Measurements from ENCODE around the gene BRAF. TPM values are rescaled to one million over a fixed set of nuclear protein-coding genes. Genes with fewer than 3 reads are reported as not detected.
"Not testable (repeated sequence)": the region's sequence is repeated elsewhere in the genome, so short reads cannot be mapped to it uniquely, and the experiment has no call there.

BRAF gene
- total RNA-seq, 4 donors from 2014 or later = 20.9 to 51.8 (median 34.8) TPM

GRCh38 chr7:140966561-140967233 is 42.0 kb upstream of the BRAF start:
- intact Hi-C loops (cut with DNase I; ENCODE audit: low total_unique reads) = no loop called here
- Histone ChIP-seq H3K9me3 (no peaks in the 10 kb centered on the region), H3K36me3 (no peaks in the 10 kb centered on the region), H3K4me1 (no peaks in the 10 kb centered on the region), H3K27me3 (no peaks in the 10 kb centered on the region), H3K4me3 (no peak overlapping the region), H3K27ac (no peak overlapping the region)
- TF ChIP-seq POLR2A (IDR thresholded peaks at IDR 0.05) (no peak), EP300 (IDR thresholded peaks at IDR 0.05; ENCODE audit: low read depth) (no peak), POLR2AphosphoS5 (IDR thresholded peaks at IDR 0.05) (no peak), CTCF (IDR thresholded peaks at IDR 0.05) (no peak)
- no peak for DNase-seq
- in situ Hi-C loops (cut with MboI; ENCODE audit: low pct_ligation_motif_present in 1 of 4, low pct_unique_long_range_greater_than_20kb in 1 of 4, low sequenced_read_pairs in 3 of 4) = no loop called here
- WGBS, 2 donors (ENCODE audit: low coverage in 1 of 2) = 54 to 64% methylated on average over 4 to 5 of the region's 5 CpGs

- 86% methylated on average over 1 to 4 of the region's 4 CpGs for WGBS, 2 donors (ENCODE audit: low coverage in 1 of 2)
- Histone ChIP-seq H3K27ac (no peak overlapping the region), H3K9me3 (no peaks in the 10 kb centered on the region), H3K4me1 (no peaks in the 10 kb centered on the region), H3K27me3 (no peaks in the 10 kb centered on the region), H3K36me3 (no peaks in the 10 kb centered on the region), H3K4me3 (no peak overlapping the region)
- in situ Hi-C loops (cut with MboI; ENCODE audit: low pct_ligation_motif_present in 1 of 4, low pct_unique_long_range_greater_than_20kb in 1 of 4, low sequenced_read_pairs in 3 of 4) (no loop called here), intact Hi-C loops (cut with DNase I; ENCODE audit: low total_unique reads) (no loop called here)
- no peak for DNase-seq
- TF ChIP-seq POLR2A (IDR thresholded peaks at IDR 0.05) = no peak
- no peak for TF ChIP-seq CTCF (IDR thresholded peaks at IDR 0.05)
- TF ChIP-seq POLR2AphosphoS5 (IDR thresholded peaks at IDR 0.05) = no peak
- no peak for TF ChIP-seq EP300 (IDR thresholded peaks at IDR 0.05; ENCODE audit: low read depth)
Observed at GRCh38 chr7:140961117-140961516, 36.4 kb upstream of the BRAF start.

GRCh38 chr7:140956997-140957396 is 32.3 kb upstream of the BRAF start:
- DNase-seq; in situ Hi-C loops (cut with MboI; ENCODE audit: low pct_ligation_motif_present in 1 of 4, low pct_unique_long_range_greater_than_20kb in 1 of 4, low sequenced_read_pairs in 3 of 4); H3K9me3 ChIP-seq; H3K36me3 ChIP-seq; H3K4me1 ChIP-seq; H3K4me3 ChIP-seq; H3K27me3 ChIP-seq; H3K27ac ChIP-seq; intact Hi-C loops (cut with DNase I; ENCODE audit: low total_unique reads): not testable (repeated sequence)
- 96% methylated on average over 24 of the region's 25 CpGs; no CpG with 5 or more reads in 1 of the 2 donors for WGBS, 2 donors (ENCODE audit: low coverage in 1 of 2)

- no peak overlapping the region for H3K4me3 ChIP-seq
- no peak for DNase-seq
- no peak for TF ChIP-seq POLR2AphosphoS5 (IDR thresholded peaks at IDR 0.05)
- no peak for TF ChIP-seq CTCF (IDR thresholded peaks at IDR 0.05)
- TF ChIP-seq POLR2A (IDR thresholded peaks at IDR 0.05) = no peak
- no peak for TF ChIP-seq EP300 (IDR thresholded peaks at IDR 0.05; ENCODE audit: low read depth)
- no peaks in the 10 kb centered on the region for H3K9me3 ChIP-seq
- intact Hi-C loops (cut with DNase I; ENCODE audit: low total_unique reads) = no loop called here
- in situ Hi-C loops (cut with MboI; ENCODE audit: low pct_ligation_motif_present in 1 of 4, low pct_unique_long_range_greater_than_20kb in 1 of 4, low sequenced_read_pairs in 3 of 4) = no loop called here
- H3K4me1 ChIP-seq = no peaks in the 10 kb centered on the region
- WGBS, 2 donors (ENCODE audit: low coverage in 1 of 2) = 38 to 55% methylated on average over 2 of the region's 2 CpGs
- H3K27me3 ChIP-seq = no peaks in the 10 kb centered on the region
- no peaks in the 10 kb centered on the region for H3K36me3 ChIP-seq
- no peak overlapping the region for H3K27ac ChIP-seq
Observed at GRCh38 chr7:140945940-140946339, 21.2 kb upstream of the BRAF start.

GRCh38 chr7:140942242-140942641 is 17.5 kb upstream of the BRAF start:
- WGBS, 2 donors (ENCODE audit: low coverage in 1 of 2) = 93 to 95% methylated on average over 5 of the region's 5 CpGs
- DNase-seq; in situ Hi-C loops (cut with MboI; ENCODE audit: low pct_ligation_motif_present in 1 of 4, low pct_unique_long_range_greater_than_20kb in 1 of 4, low sequenced_read_pairs in 3 of 4): not testable (repeated sequence)

More at GRCh38 chr7:140942242-140942641, 17.5 kb upstream of the BRAF start:
- H3K4me1 ChIP-seq; H3K36me3 ChIP-seq; H3K4me3 ChIP-seq; H3K27me3 ChIP-seq; H3K27ac ChIP-seq; H3K9me3 ChIP-seq; intact Hi-C loops (cut with DNase I; ENCODE audit: low total_unique reads): not testable (repeated sequence)

All from transverse colon (tissue), 4 donors.